IPS-15b (cell line): ENCODE data around the gene MAGI1.

Experiments used
- H3K27me3 ChIP-seq: one replicate; pipeline ENCODE4 v1.6.1; 2013; ENCODE audit warnings: low read length; ENCODE audit not compliant: control insufficient read depth, insufficient read depth
- H3K36me3 ChIP-seq: one replicate; pipeline ENCODE4 v1.6.1; 2013; ENCODE audit warnings: low read length; ENCODE audit not compliant: control insufficient read depth, insufficient read depth
- H3K4me1 ChIP-seq: one replicate; pipeline ENCODE4 v1.6.1; 2013; ENCODE audit warnings: mild to moderate bottlenecking, low read length; ENCODE audit not compliant: control insufficient read depth, insufficient read depth
- H3K4me3 ChIP-seq: one replicate; pipeline ENCODE4 v1.5.1; 2013; ENCODE audit warnings: low read depth, low read length
- H3K9ac ChIP-seq: one replicate; pipeline ENCODE4 v1.6.1; 2013; ENCODE audit warnings: low read depth, mild to moderate bottlenecking, low read length
- H3K9me3 ChIP-seq: one replicate; pipeline ENCODE4 v1.6.1; 2013; ENCODE audit warnings: mild to moderate bottlenecking, low read length; ENCODE audit not compliant: control insufficient read depth, insufficient read depth

MAGI1 gene

GRCh38 chr3:66021731-66022131 lies 17.0 kb downstream of the MAGI1 start:
- Histone ChIP-seq H3K36me3 (no peaks in the 10 kb centered on the region), H3K4me1 (peaks cover 12% of the 10 kb centered on the region), H3K4me3 (no peak overlapping the region), H3K27me3 (no peaks in the 10 kb centered on the region), H3K9me3 (no peaks in the 10 kb centered on the region), H3K9ac (no peak overlapping the region)

DNA sequence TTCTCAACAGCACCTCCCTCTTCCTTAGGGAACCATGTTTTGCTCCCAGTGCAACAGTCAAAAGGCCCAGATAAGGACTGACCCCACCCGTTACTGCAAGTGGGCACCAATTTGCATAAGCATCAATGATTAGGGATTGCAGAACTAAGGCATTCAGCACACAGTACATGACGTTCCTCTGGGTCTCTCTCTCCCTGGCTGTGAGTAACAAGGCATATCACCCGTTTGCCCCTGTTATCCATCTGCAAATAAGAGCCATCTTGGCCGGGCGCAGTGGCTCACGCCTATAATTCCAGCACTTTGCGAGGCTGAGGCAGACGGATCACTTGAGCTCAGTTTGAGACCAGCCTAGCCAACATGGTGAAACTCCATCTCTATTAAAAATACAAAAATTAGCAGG lies 18.8 kb downstream of the MAGI1 start:
- no peaks in the 10 kb centered on the region for H3K9me3 ChIP-seq
- H3K4me3 ChIP-seq = no peak overlapping the region
- H3K9ac ChIP-seq = no peak overlapping the region
- no peaks in the 10 kb centered on the region for H3K27me3 ChIP-seq
- peaks cover 14% of the 10 kb centered on the region for H3K4me1 ChIP-seq
- no peaks in the 10 kb centered on the region for H3K36me3 ChIP-seq

GRCh38 chr3:66018057-66019033 lies 20.4 kb downstream of the MAGI1 start:
- no peak overlapping the region for H3K9ac ChIP-seq
- peaks cover 14% of the 10 kb centered on the region for H3K4me1 ChIP-seq
- no peaks in the 10 kb centered on the region for H3K36me3 ChIP-seq
- no peaks in the 10 kb centered on the region for H3K27me3 ChIP-seq
- no peaks in the 10 kb centered on the region for H3K9me3 ChIP-seq
- H3K4me3 ChIP-seq = no peak overlapping the region

DNA sequence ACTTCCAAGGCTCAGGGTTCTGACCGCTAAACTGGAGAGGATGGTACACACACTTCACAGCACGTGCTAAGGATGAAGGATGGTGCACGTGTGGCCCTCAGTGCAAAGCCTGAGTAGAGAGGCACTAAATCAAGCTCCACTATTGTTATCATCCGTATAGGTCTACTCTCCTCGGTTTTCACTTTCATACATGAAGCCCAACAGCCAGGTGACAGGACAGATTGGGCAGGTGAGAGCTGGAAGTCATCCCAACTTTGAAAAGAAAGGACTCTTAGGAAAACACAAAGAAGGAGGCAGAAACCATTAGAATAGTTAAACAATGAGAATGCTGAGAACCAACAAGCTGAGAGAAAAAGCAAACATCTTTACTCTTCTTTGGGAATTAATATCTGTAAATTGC lies 21.1 kb downstream of the MAGI1 start:
- Histone ChIP-seq H3K9me3 (no peaks in the 10 kb centered on the region), H3K4me3 (no peak overlapping the region), H3K27me3 (no peaks in the 10 kb centered on the region), H3K36me3 (no peaks in the 10 kb centered on the region), H3K4me1 (peaks cover 14% of the 10 kb centered on the region), H3K9ac (no peak overlapping the region)

GRCh38 chr3:66017084-66017483 lies 21.6 kb downstream of the MAGI1 start:
- H3K4me3 ChIP-seq = no peak overlapping the region
- H3K36me3 ChIP-seq = no peaks in the 10 kb centered on the region
- peaks cover 13% of the 10 kb centered on the region for H3K4me1 ChIP-seq
- no peaks in the 10 kb centered on the region for H3K9me3 ChIP-seq
- H3K27me3 ChIP-seq = no peaks in the 10 kb centered on the region
- H3K9ac ChIP-seq = no peak overlapping the region

GRCh38 chr3:66015841-66016240 lies 22.9 kb downstream of the MAGI1 start:
- no peaks in the 10 kb centered on the region for H3K36me3 ChIP-seq
- H3K4me3 ChIP-seq = no peak overlapping the region
- H3K4me1 ChIP-seq = peaks cover 16% of the 10 kb centered on the region
- no peaks in the 10 kb centered on the region for H3K9me3 ChIP-seq
- no peak overlapping the region for H3K9ac ChIP-seq
- H3K27me3 ChIP-seq = no peaks in the 10 kb centered on the region

- Histone ChIP-seq H3K9me3 (no peaks in the 10 kb centered on the region), H3K4me1 (peaks cover 22% of the 10 kb centered on the region), H3K4me3 (no peak overlapping the region), H3K36me3 (no peaks in the 10 kb centered on the region), H3K9ac (no peak overlapping the region), H3K27me3 (no peaks in the 10 kb centered on the region)
Measured at GRCh38 chr3:66014651-66015050, 24.1 kb downstream of the MAGI1 start.

GRCh38 chr3:66014056-66014455 lies 24.7 kb downstream of the MAGI1 start:
- no peaks in the 10 kb centered on the region for H3K36me3 ChIP-seq
- H3K4me3 ChIP-seq = no peak overlapping the region
- H3K9ac ChIP-seq = no peak overlapping the region
- H3K4me1 ChIP-seq = peaks cover 22% of the 10 kb centered on the region
- no peaks in the 10 kb centered on the region for H3K9me3 ChIP-seq
- no peaks in the 10 kb centered on the region for H3K27me3 ChIP-seq

DNA sequence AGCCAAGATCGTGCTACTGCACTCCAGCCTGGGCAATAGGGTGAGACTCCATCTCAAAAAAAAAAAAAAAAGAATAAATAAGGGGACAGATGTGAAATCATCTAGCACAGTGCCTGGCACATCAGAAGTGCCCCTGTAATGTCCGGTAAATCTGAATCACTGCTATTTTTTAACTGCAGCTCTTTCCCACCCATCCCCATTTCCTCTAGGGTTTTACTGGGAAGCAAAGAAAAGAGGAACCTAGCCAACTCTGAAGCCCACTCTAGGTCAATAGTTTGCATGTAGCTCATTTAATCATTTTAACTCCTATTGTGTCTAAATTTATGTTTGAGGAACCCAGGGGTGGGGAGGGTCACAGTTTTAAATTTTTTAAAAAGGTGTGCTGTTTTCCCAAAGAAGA lies 26.0 kb downstream of the MAGI1 start:
- Histone ChIP-seq H3K36me3 (no peaks in the 10 kb centered on the region), H3K4me1 (peaks cover 17% of the 10 kb centered on the region), H3K9me3 (no peaks in the 10 kb centered on the region), H3K27me3 (no peaks in the 10 kb centered on the region), H3K4me3 (no peak overlapping the region), H3K9ac (no peak overlapping the region)

DNA sequence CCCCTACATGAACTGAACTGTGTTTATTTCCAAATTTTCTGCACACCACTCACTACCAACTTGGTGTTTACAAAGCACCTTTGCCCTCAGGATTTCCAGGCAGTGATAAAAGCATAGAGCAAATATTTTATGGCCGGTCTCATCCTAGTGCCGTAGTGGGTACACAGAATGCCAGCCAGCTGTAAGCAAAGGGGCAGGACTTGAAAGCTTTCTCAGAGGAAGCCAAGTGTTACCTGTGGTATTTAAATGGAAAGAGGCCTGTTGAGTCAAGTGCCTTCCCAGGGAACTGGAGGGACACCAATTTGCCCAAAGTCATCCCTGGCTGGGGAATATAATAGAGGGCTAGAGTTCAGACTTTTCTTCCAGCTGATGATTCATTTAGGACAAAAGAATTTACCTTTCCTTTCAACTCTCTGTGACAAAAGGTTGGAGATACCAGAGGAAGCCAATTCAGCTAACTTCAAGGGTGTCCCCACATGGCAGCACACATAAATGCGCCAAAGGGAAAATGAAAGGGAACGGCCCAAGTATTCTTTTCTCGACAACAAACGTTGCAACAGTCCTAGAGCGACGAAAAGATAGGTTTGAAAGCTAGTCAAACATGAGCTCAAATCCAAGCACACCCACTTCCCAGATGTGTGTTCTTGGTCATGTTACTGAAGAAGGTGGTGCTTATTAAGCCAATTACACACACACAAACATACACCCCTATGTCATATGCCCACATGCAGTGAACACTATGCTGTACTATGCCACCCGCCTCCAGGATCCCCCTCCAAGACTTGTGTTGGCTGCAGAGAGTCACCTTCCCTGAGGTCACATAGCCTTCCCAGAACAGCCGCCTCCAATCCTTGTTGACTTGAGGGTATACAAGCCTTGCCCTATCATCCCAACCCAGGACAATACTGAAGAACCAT lies 27.7 kb downstream of the MAGI1 start:
- Histone ChIP-seq H3K27me3 (no peaks in the 10 kb centered on the region), H3K9ac (no peak overlapping the region), H3K4me3 (no peak overlapping the region), H3K36me3 (no peaks in the 10 kb centered on the region), H3K9me3 (no peaks in the 10 kb centered on the region), H3K4me1 (peaks cover 17% of the 10 kb centered on the region)

GRCh38 chr3:66010348-66010738 lies 28.4 kb downstream of the MAGI1 start:
- Histone ChIP-seq H3K27me3 (no peaks in the 10 kb centered on the region), H3K9me3 (no peaks in the 10 kb centered on the region), H3K9ac (no peak overlapping the region), H3K36me3 (no peaks in the 10 kb centered on the region), H3K4me3 (no peak overlapping the region), H3K4me1 (peaks cover 15% of the 10 kb centered on the region)
